Measurements from ENCODE around the gene MCCD1. TPM values are rescaled to one million over a fixed set of nuclear protein-coding genes. Genes with fewer than 3 reads are reported as not detected.

The MCCD1 gene
- total RNA-seq, 1 experiment from 2014 or later: not detected

- Histone ChIP-seq H3K4me1 (ENCODE audit: control insufficient read depth, insufficient read depth, low read length) (no peaks in the 10 kb centered on the region), H3K27ac (ENCODE audit: low read length) (no peak overlapping the region), H3K9me3 (ENCODE audit: control insufficient read depth, insufficient read depth, low read depth, low read length) (no peaks in the 10 kb centered on the region), H3K27me3 (ENCODE audit: control insufficient read depth, insufficient read depth, low read length) (peaks cover 5% of the 10 kb centered on the region; the same call in 1 of the 2 replicates), H3K36me3 (ENCODE audit: control insufficient read depth, insufficient read depth, low read length) (no peaks in the 10 kb centered on the region), H3K4me3 (ENCODE audit: low read depth in 2 of 2, low read length in 2 of 2) (no peak overlapping the region)
- in situ Hi-C loops (cut with HindIII; ENCODE audit: low pct_unique_long_range_greater_than_20kb, low sequenced_read_pairs): no loop called here
- no TSS peak for BruUV-seq (replicated peaks)
- TF ChIP-seq SIN3A (IDR thresholded peaks at IDR 0.05; ENCODE audit: borderline replicate concordance, insufficient read depth, low read depth, low read length) (no peak), CTCF (IDR thresholded peaks at IDR 0.05) (no peak)
- DNase-seq (ENCODE audit: low read depth, low spot score) (no peak), ATAC-seq (no peak)
- ChIA-PET POLR2A (no interaction called here), CTCF (no interaction called here)
- intact Hi-C loops (cut with micrococcal nuclease; ENCODE audit: unreplicated experiment): no loop called here
Observed at GRCh38 chr6:31479933-31480535, 48.7 kb upstream of the MCCD1 start.

- H3K4me1 ChIP-seq (ENCODE audit: control insufficient read depth, insufficient read depth, low read length): no peaks in the 10 kb centered on the region
- in situ Hi-C loops (cut with HindIII; ENCODE audit: low pct_unique_long_range_greater_than_20kb, low sequenced_read_pairs): no loop called here
- H3K9me3 ChIP-seq (ENCODE audit: control insufficient read depth, insufficient read depth, low read depth, low read length): no peaks in the 10 kb centered on the region
- ChIA-PET POLR2A (no interaction called here), CTCF (no interaction called here)
- DNase-seq (ENCODE audit: low read depth, low spot score) (no peak), ATAC-seq (no peak)
- TF ChIP-seq POLR2AphosphoS5 (IDR thresholded peaks at IDR 0.05; ENCODE audit: low read depth, low read length): no peak
- TF ChIP-seq REST (IDR thresholded peaks at IDR 0.05; ENCODE audit: insufficient read depth in 1 of 2, low read depth in 2 of 2, low read length in 1 of 2): no peak
- TF ChIP-seq SIN3A (IDR thresholded peaks at IDR 0.05; ENCODE audit: borderline replicate concordance, insufficient read depth, low read depth, low read length): no peak
- no peak for TF ChIP-seq TCF7L2 (IDR thresholded peaks at IDR 0.05; ENCODE audit: low read depth, low read length)
- TF ChIP-seq CTCF (IDR thresholded peaks at IDR 0.05): no peak
- H3K36me3 ChIP-seq (ENCODE audit: control insufficient read depth, insufficient read depth, low read length): no peaks in the 10 kb centered on the region
- H3K27me3 ChIP-seq (ENCODE audit: control insufficient read depth, insufficient read depth, low read length): peaks cover 5% of the 10 kb centered on the region; the same call in 1 of the 2 replicates
- H3K27ac ChIP-seq (ENCODE audit: low read length): no peak overlapping the region
- no TSS peak for BruUV-seq (replicated peaks)
- intact Hi-C loops (cut with micrococcal nuclease; ENCODE audit: unreplicated experiment): no loop called here
- H3K4me3 ChIP-seq (ENCODE audit: low read depth in 2 of 2, low read length in 2 of 2): no peak overlapping the region
Observed at GRCh38 chr6:31480574-31480973, 48.2 kb upstream of the MCCD1 start.

All from Panc1 (cell line).